ENCODE measurements around the gene IFITM10.

DNA sequence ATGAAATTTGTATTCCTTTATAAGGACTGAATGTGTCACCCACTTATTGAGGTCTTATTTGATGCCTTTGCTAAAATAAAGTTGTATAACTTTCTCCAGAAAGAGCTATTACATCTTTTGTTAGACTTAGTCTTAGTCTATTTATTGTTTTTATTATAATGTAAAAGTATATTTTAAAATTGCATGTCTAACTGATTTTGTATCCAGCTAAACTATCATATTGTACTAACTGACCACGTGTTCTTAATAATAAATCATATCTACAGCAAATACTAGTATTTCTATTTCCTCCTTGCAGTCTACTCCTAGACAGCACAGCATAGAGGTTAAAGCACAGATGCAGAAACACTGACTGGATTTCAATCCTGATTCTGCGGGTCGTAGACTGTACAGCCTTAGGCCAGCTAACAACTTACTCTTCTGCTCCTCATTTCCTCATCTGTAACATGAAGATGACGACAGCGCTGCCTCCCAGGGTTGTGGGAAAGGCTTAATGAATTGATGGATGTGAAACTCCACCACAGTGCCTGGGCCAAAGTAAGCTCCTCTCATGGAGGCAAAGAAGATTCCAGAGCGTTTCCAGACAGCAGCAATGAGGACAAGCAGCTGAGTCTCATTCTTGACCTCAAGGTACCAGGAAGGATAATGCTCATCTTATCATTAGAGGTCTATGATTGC, 13.2 kb downstream of the IFITM10 start:
- TF ChIP-seq GATA3 (IDR thresholded peaks at IDR 0.05; ENCODE audit: low read depth, low read length) (no peak), GATA2 (IDR thresholded peaks at IDR 0.05; ENCODE audit: low read depth, low read length) (no peak)
